Measurements from ENCODE around the gene RFX1. TPM values are rescaled to one million over a fixed set of nuclear protein-coding genes. Genes with fewer than 3 reads are reported as not detected.

Gene RFX1
- total RNA-seq, 2 experiments from 2014 or later, result 4.4 to 17.4 TPM

GRCh38 chr19:13958043-13958442 is 48.1 kb downstream of the RFX1 start:
- intact Hi-C loops (cut with micrococcal nuclease; ENCODE audit: unreplicated experiment), result no loop called here
- POLR2A ChIA-PET, result no interaction called here
- Histone ChIP-seq H3K27ac (ENCODE audit: low read depth, low read length, poor library complexity, severe bottlenecking) (no peak overlapping the region), H3K9me2 (ENCODE audit: insufficient read depth, low read length) (no peaks in the 10 kb centered on the region), H4K20me1 (ENCODE audit: insufficient read depth, low read length) (no peaks in the 10 kb centered on the region), H3K4me1 (ENCODE audit: insufficient read depth, low read length, poor library complexity, severe bottlenecking) (peaks cover 11% of the 10 kb centered on the region), H2AFZ (ENCODE audit: low read length) (no peak overlapping the region), H3K4me3 (ENCODE audit: low read depth, low read length, poor library complexity, severe bottlenecking) (no peak overlapping the region), H3K79me2 (ENCODE audit: insufficient read depth, low read depth, low read length) (peaks cover 12% of the 10 kb centered on the region), H3K9me3 (ENCODE audit: low read length) (no peaks in the 10 kb centered on the region), H3K36me3 (ENCODE audit: insufficient read depth, low read length) (peaks cover 79% of the 10 kb centered on the region), H3K4me2 (ENCODE audit: low read length) (no peak overlapping the region)
- DNase-seq (ENCODE audit: low spot score), result no peak
- CTCF ChIA-PET (ENCODE audit: unreplicated experiment), result no interaction called here
- BruUV-seq (replicated peaks), result no TSS peak
- no peak for TF ChIP-seq CTCF (conservative IDR thresholded peaks at IDR 0.05; ENCODE audit: low read length)
- TF ChIP-seq EZH2phosphoT487 (IDR thresholded peaks at IDR 0.05; ENCODE audit: borderline replicate concordance, low read depth, low read length), result no peak

GRCh38 chr19:13957051-13957450 is 49.1 kb downstream of the RFX1 start:
- CTCF ChIA-PET (ENCODE audit: unreplicated experiment), result no interaction called here
- DNase-seq (ENCODE audit: low spot score), result no peak
- Histone ChIP-seq H3K36me3 (ENCODE audit: insufficient read depth, low read length) (peaks cover 72% of the 10 kb centered on the region), H3K79me2 (ENCODE audit: insufficient read depth, low read depth, low read length) (peaks cover 16% of the 10 kb centered on the region), H3K4me2 (ENCODE audit: low read length) (no peak overlapping the region), H4K20me1 (ENCODE audit: insufficient read depth, low read length) (no peaks in the 10 kb centered on the region), H3K9me3 (ENCODE audit: low read length) (no peaks in the 10 kb centered on the region), H3K4me3 (ENCODE audit: low read depth, low read length, poor library complexity, severe bottlenecking) (no peak overlapping the region), H3K9me2 (ENCODE audit: insufficient read depth, low read length) (no peaks in the 10 kb centered on the region), H3K27ac (ENCODE audit: low read depth, low read length, poor library complexity, severe bottlenecking) (no peak overlapping the region), H2AFZ (ENCODE audit: low read length) (no peak overlapping the region), H3K4me1 (ENCODE audit: insufficient read depth, low read length, poor library complexity, severe bottlenecking) (peaks cover 11% of the 10 kb centered on the region)
- no TSS peak for BruUV-seq (replicated peaks)
- intact Hi-C loops (cut with micrococcal nuclease; ENCODE audit: unreplicated experiment), result no loop called here
- TF ChIP-seq CTCF (conservative IDR thresholded peaks at IDR 0.05; ENCODE audit: low read length) (no peak), EZH2phosphoT487 (IDR thresholded peaks at IDR 0.05; ENCODE audit: borderline replicate concordance, low read depth, low read length) (no peak)
- POLR2A ChIA-PET, result no interaction called here

GRCh38 chr19:13956365-13956744 is 49.8 kb downstream of the RFX1 start:
- no peaks in the 10 kb centered on the region for H4K20me1 ChIP-seq (ENCODE audit: insufficient read depth, low read length)
- H3K4me2 ChIP-seq (ENCODE audit: low read length), result no peak overlapping the region
- no peaks in the 10 kb centered on the region for H3K9me2 ChIP-seq (ENCODE audit: insufficient read depth, low read length)
- no peak overlapping the region for H3K4me3 ChIP-seq (ENCODE audit: low read depth, low read length, poor library complexity, severe bottlenecking)
- peaks cover 16% of the 10 kb centered on the region for H3K79me2 ChIP-seq (ENCODE audit: insufficient read depth, low read depth, low read length)
- no TSS peak for BruUV-seq (replicated peaks)
- peaks cover 65% of the 10 kb centered on the region for H3K36me3 ChIP-seq (ENCODE audit: insufficient read depth, low read length)
- TF ChIP-seq EZH2phosphoT487 (IDR thresholded peaks at IDR 0.05; ENCODE audit: borderline replicate concordance, low read depth, low read length) (no peak), CTCF (conservative IDR thresholded peaks at IDR 0.05; ENCODE audit: low read length) (no peak)
- H3K27ac ChIP-seq (ENCODE audit: low read depth, low read length, poor library complexity, severe bottlenecking), result no peak overlapping the region
- H3K4me1 ChIP-seq (ENCODE audit: insufficient read depth, low read length, poor library complexity, severe bottlenecking), result peaks cover 16% of the 10 kb centered on the region
- no peak for DNase-seq (ENCODE audit: low spot score)
- intact Hi-C loops (cut with micrococcal nuclease; ENCODE audit: unreplicated experiment), result no loop called here
- CTCF ChIA-PET (ENCODE audit: unreplicated experiment), result no interaction called here
- H3K9me3 ChIP-seq (ENCODE audit: low read length), result no peaks in the 10 kb centered on the region
- no peak overlapping the region for H2AFZ ChIP-seq (ENCODE audit: low read length)
- POLR2A ChIA-PET, result no interaction called here

Data from OCI-LY7 (cell line).